ENCODE results near the gene KLLN.
A peak's percentile ranks its signal among the peaks of the same experiment; 100 is the strongest.
"Not testable (repeated sequence)": the region's sequence is repeated elsewhere in the genome, so short reads cannot be mapped to it uniquely, and the experiment has no call there.

KLLN gene

GRCh38 chr10:87838650-87839049 lies 24.7 kb downstream of the KLLN start:
- Histone ChIP-seq H3K9me3 (ENCODE audit: control insufficient read depth, low read length) (no peaks in the 10 kb centered on the region), H3K9ac (ENCODE audit: low read length) (no peak overlapping the region), H3K36me3 (ENCODE audit: control insufficient read depth, insufficient read depth, low read length, severe bottlenecking) (no peaks in the 10 kb centered on the region), H3K4me1 (ENCODE audit: control insufficient read depth, insufficient read depth, low read length) (peaks cover 12% of the 10 kb centered on the region), H3K4me3 (ENCODE audit: low read length) (no peak overlapping the region), H3K27me3 (replicated peaks; ENCODE audit: control insufficient read depth, insufficient read depth, low read length) (no peaks in the 10 kb centered on the region)
- no peak for DNase-seq (ENCODE audit: low read depth)

DNA sequence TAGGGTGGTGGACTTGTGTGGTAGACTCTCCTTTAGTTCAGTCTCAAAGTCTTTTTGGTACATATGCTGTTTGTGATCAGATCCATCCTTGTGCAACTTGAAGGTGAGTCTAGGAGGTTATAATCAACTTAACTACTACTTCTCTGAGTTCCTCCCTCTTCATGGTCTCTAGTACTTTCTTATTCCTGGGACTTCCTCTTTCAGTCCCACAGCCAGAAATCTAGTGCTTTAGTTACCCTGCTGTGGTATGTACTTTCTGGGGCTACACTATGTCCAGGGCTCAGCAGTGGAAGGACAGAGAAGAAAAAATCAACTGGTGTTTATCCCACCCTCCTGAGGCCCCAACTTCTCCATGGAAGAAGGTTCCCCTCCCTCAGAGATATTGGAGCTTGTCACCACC lies 25.9 kb downstream of the KLLN start:
- no peaks in the 10 kb centered on the region for H3K27me3 ChIP-seq (replicated peaks; ENCODE audit: control insufficient read depth, insufficient read depth, low read length)
- no peak for DNase-seq (ENCODE audit: low read depth)
- peaks cover 2% of the 10 kb centered on the region for H3K4me1 ChIP-seq (ENCODE audit: control insufficient read depth, insufficient read depth, low read length)
- H3K36me3 ChIP-seq (ENCODE audit: control insufficient read depth, insufficient read depth, low read length, severe bottlenecking): no peaks in the 10 kb centered on the region
- H3K9me3 ChIP-seq (ENCODE audit: control insufficient read depth, low read length): no peaks in the 10 kb centered on the region
- no peak overlapping the region for H3K4me3 ChIP-seq (ENCODE audit: low read length)
- no peak overlapping the region for H3K9ac ChIP-seq (ENCODE audit: low read length)

DNA sequence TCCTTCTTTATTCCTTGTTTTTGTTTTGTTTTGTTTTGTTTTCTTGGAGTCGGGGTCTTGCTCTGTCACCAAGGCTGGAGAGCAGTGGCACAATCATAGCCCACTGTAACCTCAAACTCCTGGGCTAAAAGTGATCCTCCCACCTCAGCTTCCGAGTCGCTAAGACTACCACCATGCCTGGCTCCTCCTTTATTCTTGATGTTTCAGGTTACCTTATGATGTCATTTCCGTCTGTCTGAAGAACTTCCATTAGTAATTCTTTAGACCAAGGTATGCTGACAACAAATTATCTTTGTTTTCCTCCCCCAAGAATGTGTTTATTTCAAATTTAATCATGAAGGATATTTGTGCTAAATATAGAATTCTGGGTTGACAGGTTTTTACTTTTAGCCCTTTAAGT lies 27.2 kb downstream of the KLLN start:
- Histone ChIP-seq H3K9me3 (ENCODE audit: control insufficient read depth, low read length) (no peaks in the 10 kb centered on the region), H3K4me1 (ENCODE audit: control insufficient read depth, insufficient read depth, low read length) (no peaks in the 10 kb centered on the region), H3K27me3 (replicated peaks; ENCODE audit: control insufficient read depth, insufficient read depth, low read length) (no peaks in the 10 kb centered on the region), H3K9ac (ENCODE audit: low read length) (no peak overlapping the region), H3K4me3 (ENCODE audit: low read length) (no peak overlapping the region), H3K36me3 (ENCODE audit: control insufficient read depth, insufficient read depth, low read length, severe bottlenecking) (no peaks in the 10 kb centered on the region)
- DNase-seq (ENCODE audit: low read depth): no peak

- Histone ChIP-seq H3K9ac (ENCODE audit: low read length) (no peak overlapping the region), H3K4me1 (ENCODE audit: control insufficient read depth, insufficient read depth, low read length) (no peaks in the 10 kb centered on the region), H3K27me3 (replicated peaks; ENCODE audit: control insufficient read depth, insufficient read depth, low read length) (no peaks in the 10 kb centered on the region), H3K9me3 (ENCODE audit: control insufficient read depth, low read length) (no peaks in the 10 kb centered on the region), H3K4me3 (ENCODE audit: low read length) (no peak overlapping the region), H3K36me3 (ENCODE audit: control insufficient read depth, insufficient read depth, low read length, severe bottlenecking) (no peaks in the 10 kb centered on the region)
- no peak for DNase-seq (ENCODE audit: low read depth)
Measured at GRCh38 chr10:87829986-87830729, 33.2 kb downstream of the KLLN start.

- not testable (repeated sequence) for H3K27me3 ChIP-seq (replicated peaks; ENCODE audit: control insufficient read depth, insufficient read depth, low read length); H3K9me3 ChIP-seq (ENCODE audit: control insufficient read depth, low read length); H3K9ac ChIP-seq (ENCODE audit: low read length); DNase-seq (ENCODE audit: low read depth); H3K36me3 ChIP-seq (ENCODE audit: control insufficient read depth, insufficient read depth, low read length, severe bottlenecking); H3K4me1 ChIP-seq (ENCODE audit: control insufficient read depth, insufficient read depth, low read length); H3K4me3 ChIP-seq (ENCODE audit: low read length)
Measured at GRCh38 chr10:87829051-87829450, 34.3 kb downstream of the KLLN start.

GRCh38 chr10:87827681-87828080 lies 35.7 kb downstream of the KLLN start:
- no peak for DNase-seq (ENCODE audit: low read depth)
- Histone ChIP-seq H3K4me1 (ENCODE audit: control insufficient read depth, insufficient read depth, low read length) (no peaks in the 10 kb centered on the region), H3K4me3 (ENCODE audit: low read length) (no peak overlapping the region), H3K36me3 (ENCODE audit: control insufficient read depth, insufficient read depth, low read length, severe bottlenecking) (no peaks in the 10 kb centered on the region), H3K27me3 (replicated peaks; ENCODE audit: control insufficient read depth, insufficient read depth, low read length) (no peaks in the 10 kb centered on the region), H3K9ac (ENCODE audit: low read length) (no peak overlapping the region), H3K9me3 (ENCODE audit: control insufficient read depth, low read length) (no peaks in the 10 kb centered on the region)

DNA sequence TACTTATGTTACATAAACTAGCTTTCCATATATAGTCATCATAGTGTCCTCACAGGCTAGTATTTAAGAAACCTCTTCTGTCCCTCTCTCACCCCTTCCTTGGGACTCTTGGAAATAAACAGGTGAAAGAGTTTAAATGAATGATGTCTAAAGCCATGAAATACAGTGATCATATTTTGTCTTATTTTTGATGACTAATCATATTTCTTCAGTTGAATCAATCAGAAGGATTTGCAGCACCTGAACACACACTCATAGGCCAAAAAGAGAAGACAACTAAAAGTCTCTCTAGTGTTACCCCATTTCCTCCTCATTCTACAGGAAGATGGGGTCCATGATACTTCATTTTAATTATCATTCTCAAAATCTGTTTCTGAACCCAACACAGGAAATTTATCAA lies 36.7 kb downstream of the KLLN start:
- H3K4me3 ChIP-seq (ENCODE audit: low read length): no peak overlapping the region
- no peaks in the 10 kb centered on the region for H3K4me1 ChIP-seq (ENCODE audit: control insufficient read depth, insufficient read depth, low read length)
- H3K27me3 ChIP-seq (replicated peaks; ENCODE audit: control insufficient read depth, insufficient read depth, low read length): no peaks in the 10 kb centered on the region
- no peaks in the 10 kb centered on the region for H3K9me3 ChIP-seq (ENCODE audit: control insufficient read depth, low read length)
- DNase-seq (ENCODE audit: low read depth): no peak
- H3K9ac ChIP-seq (ENCODE audit: low read length): no peak overlapping the region
- no peaks in the 10 kb centered on the region for H3K36me3 ChIP-seq (ENCODE audit: control insufficient read depth, insufficient read depth, low read length, severe bottlenecking)

- Histone ChIP-seq H3K9me3 (ENCODE audit: control insufficient read depth, low read length) (no peaks in the 10 kb centered on the region), H3K9ac (ENCODE audit: low read length) (no peak overlapping the region), H3K4me1 (ENCODE audit: control insufficient read depth, insufficient read depth, low read length) (peaks cover 26% of the 10 kb centered on the region), H3K4me3 (ENCODE audit: low read length) (no peak overlapping the region), H3K27me3 (replicated peaks; ENCODE audit: control insufficient read depth, insufficient read depth, low read length) (no peaks in the 10 kb centered on the region), H3K36me3 (ENCODE audit: control insufficient read depth, insufficient read depth, low read length, severe bottlenecking) (no peaks in the 10 kb centered on the region)
- DNase-seq (ENCODE audit: low read depth): no peak
Measured at GRCh38 chr10:87819289-87819585, 44.1 kb downstream of the KLLN start.

DNA sequence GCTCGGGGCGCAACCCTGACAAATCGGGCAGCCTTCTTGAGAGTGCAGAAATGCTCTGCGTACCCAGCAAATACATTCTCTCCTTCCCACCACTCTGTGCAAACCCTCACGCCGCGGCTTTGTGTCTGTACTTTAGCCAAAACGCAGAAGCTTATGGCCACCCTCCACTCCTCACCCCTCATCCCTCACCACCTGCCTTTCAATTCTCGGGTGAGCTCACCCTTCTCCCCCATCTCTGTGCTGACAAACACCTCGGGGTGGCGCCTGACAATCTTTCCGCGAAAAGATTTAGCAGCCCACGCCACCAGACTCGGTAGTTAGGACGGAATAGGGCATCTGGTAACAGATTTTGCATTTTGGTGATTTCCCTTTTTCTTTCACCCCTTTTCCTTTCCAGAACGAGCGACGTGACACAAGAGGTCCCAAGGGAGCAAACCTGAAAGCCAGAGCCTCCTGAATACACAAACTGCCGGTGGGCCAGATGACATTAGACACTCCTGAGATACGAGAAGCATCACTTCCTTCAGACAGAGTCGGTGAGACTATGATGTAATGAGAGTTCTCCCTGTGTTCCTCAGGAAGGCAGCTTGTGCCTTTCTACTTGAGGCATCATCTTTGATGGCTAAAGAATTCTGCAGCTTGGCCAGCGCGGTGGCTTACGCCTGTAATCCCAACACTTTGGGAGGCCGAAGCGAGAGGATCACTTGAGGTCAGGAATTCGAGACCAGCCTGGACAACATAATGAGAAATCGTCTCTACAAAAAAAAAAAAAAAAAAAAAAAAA lies 44.6 kb downstream of the KLLN start:
- Histone ChIP-seq H3K36me3 (ENCODE audit: control insufficient read depth, insufficient read depth, low read length, severe bottlenecking) (no peaks in the 10 kb centered on the region), H3K9me3 (ENCODE audit: control insufficient read depth, low read length) (no peaks in the 10 kb centered on the region), H3K9ac (ENCODE audit: low read length) (peak overlapping the region; percentile 95), H3K4me1 (ENCODE audit: control insufficient read depth, insufficient read depth, low read length) (peaks cover 26% of the 10 kb centered on the region), H3K27me3 (replicated peaks; ENCODE audit: control insufficient read depth, insufficient read depth, low read length) (no peaks in the 10 kb centered on the region), H3K4me3 (ENCODE audit: low read length) (peak overlapping the region; percentile 99)
- peak; percentile 62 for DNase-seq (ENCODE audit: low read depth)

DNA sequence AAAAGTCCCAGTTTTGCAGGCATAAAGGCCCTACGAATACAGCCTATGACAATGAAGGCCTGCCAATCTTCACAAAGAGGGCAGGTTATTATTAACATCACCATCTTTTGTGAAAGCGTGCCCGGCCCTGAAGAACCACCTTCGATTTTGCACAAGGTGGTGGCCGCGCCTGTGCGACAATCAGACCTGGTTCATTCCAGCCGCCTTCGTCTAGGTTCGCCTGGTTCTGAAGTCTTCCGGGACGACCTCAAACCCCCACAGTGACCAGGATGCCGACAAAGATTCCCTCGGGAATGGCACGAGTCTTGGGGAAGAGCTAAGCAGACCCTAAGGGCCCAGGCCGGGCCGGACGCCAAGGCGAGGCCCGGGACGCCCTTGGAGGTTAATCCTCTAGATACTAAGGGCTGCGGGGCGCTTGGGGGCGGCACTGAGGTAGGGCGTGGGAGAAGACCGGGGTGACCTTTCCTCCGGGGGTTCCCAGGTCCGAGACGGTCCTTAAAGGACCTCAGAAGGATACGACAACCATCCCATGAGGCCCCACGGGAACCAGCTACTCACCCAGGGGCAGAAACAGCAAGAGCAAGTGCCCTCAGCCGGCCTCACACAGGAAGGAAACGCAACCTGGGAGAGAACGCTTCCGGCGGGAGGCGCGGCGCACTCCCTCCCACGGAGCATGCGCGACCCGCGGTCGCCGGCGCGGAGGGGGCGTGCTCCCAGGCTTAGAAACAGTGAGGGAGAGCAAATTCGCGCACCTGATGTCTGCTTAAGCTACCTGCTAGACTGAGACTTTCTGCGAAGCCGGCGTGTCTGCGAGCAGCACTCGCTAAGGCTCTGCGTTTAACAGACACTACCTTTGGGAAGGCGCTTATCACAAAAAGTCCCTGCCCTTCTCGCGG lies 45.5 kb downstream of the KLLN start, which contains the start of gene ATAD1:
Gene ATAD1, minus strand, starts transcription at position 618 of the 896 bp plus-strand sequence. CDS start 3,627 bp downstream, outside the sequence.
- H3K9me3 ChIP-seq (ENCODE audit: control insufficient read depth, low read length): no peaks in the 10 kb centered on the region
- peak within 1 kb of the TSS; percentile 95 for H3K9ac ChIP-seq (ENCODE audit: low read length)
- H3K4me3 ChIP-seq (ENCODE audit: low read length): peak within 1 kb of the TSS; percentile 99
- DNase-seq (ENCODE audit: low read depth): peak; percentile 91
- H3K27me3 ChIP-seq (replicated peaks; ENCODE audit: control insufficient read depth, insufficient read depth, low read length): no peaks in the 10 kb centered on the region
- peaks cover 3% of the 10 kb centered on the region for H3K36me3 ChIP-seq (ENCODE audit: control insufficient read depth, insufficient read depth, low read length, severe bottlenecking)
- peaks cover 26% of the 10 kb centered on the region for H3K4me1 ChIP-seq (ENCODE audit: control insufficient read depth, insufficient read depth, low read length)

Measured in adipocyte (in vitro differentiated cells).